Erythroblast (primary cell): ENCODE results near the gene SLC25A27.

Source experiments
- GATA1 ChIP-seq: IDR thresholded peaks from 2 replicates; pipeline ENCODE4 v1.6.1; 2011; ENCODE audit warnings: low read depth, mild to moderate bottlenecking, control low read depth, low read length, moderate library complexity
- POLR2A ChIP-seq: IDR thresholded peaks from 2 replicates; pipeline ENCODE4 v1.6.1; 2011; ENCODE audit warnings: mild to moderate bottlenecking, low read length

DNA sequence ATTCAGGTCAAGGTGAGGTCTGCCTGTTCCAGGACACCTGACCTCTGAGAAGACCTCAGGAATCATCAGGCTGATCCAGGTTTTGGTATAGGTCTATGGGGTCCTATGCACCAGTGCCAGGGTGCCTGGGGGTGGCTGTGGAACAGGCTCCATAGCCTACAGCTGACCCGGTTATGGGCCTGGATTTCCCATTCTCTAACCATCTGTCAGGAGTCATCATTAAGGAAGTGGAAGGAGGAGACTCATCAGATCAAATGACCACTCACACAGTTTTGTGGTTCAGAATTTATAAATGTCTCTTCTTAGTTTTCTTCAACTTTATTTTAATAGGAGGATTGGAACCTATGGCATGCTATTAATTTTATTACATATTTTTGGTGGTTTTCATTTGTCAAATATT, 67.6 kb downstream of the SLC25A27 start:
- TF ChIP-seq POLR2A (no peak), GATA1 (no peak)
